ENCODE results near the gene SIRT6.

DNA sequence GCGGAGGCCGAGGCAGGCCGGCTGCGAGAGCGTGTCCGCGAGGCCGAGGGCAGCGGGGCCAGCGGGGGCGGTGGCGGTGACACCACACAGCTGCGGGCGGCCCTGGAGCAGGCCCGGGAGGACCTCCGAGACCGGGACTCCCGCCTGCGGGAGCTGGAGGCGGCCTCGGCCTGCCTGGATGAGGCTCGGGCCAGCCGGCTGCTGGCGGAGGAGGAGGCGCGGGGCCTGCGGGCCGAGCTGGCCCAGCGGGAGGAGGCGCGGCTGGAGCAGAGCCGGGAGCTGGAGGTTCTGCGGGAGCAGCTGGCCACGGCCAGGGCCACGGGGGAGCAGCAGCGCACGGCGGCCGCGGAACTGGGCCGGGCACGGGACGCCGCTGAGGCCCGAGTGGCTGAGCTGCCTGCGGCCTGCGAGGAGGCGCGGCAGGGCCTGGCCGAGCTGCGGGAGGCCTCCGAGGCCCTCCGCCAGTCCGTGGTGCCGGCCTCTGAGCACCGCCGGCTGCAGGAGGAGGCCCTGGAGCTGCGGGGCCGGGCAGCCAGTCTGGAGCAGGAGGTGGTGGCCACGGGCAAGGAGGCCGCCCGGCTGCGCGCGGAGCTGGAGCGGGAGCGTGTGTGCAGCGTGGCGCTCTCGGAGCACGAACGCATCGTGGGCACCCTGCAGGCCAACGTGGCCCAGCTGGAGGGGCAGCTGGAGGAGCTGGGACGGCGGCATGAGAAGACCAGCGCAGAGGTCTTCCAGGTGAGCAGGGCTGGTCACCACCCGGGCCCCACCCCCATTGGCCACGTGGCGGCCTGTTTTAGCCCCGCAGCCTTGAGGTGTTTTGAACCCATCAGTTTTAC, 35.3 kb upstream of the SIRT6 start:
- no peak for TF ChIP-seq BACH1 (IDR thresholded peaks at IDR 0.05; ENCODE audit: borderline replicate concordance)
- TF ChIP-seq, protein P1, sequence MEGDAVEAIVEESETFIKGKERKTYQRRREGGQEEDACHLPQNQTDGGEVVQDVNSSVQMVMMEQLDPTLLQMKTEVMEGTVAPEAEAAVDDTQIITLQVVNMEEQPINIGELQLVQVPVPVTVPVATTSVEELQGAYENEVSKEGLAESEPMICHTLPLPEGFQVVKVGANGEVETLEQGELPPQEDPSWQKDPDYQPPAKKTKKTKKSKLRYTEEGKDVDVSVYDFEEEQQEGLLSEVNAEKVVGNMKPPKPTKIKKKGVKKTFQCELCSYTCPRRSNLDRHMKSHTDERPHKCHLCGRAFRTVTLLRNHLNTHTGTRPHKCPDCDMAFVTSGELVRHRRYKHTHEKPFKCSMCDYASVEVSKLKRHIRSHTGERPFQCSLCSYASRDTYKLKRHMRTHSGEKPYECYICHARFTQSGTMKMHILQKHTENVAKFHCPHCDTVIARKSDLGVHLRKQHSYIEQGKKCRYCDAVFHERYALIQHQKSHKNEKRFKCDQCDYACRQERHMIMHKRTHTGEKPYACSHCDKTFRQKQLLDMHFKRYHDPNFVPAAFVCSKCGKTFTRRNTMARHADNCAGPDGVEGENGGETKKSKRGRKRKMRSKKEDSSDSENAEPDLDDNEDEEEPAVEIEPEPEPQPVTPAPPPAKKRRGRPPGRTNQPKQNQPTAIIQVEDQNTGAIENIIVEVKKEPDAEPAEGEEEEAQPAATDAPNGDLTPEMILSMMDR (IDR thresholded peaks at IDR 0.05 in 2 of 3, conservative IDR thresholded peaks at IDR 0.05 in 1 of 3; ENCODE audit: control insufficient read depth in 2 of 3, extremely low read depth in 1 of 3, insufficient read depth in 1 of 3, low read depth in 3 of 3, low read length in 3 of 3): no peak
- no peak for TF ChIP-seq POLR2AphosphoS5 (IDR thresholded peaks at IDR 0.05; ENCODE audit: low read length)
- TF ChIP-seq TCF3 (IDR thresholded peaks at IDR 0.05; ENCODE audit: borderline replicate concordance, insufficient read depth, low read depth, low read length): no peak
- TF ChIP-seq STAT1 (conservative IDR thresholded peaks at IDR 0.05): no peak
- no peak for TF ChIP-seq PAX5 (IDR thresholded peaks at IDR 0.05; ENCODE audit: borderline replicate concordance, low read depth, low read length)
- TF ChIP-seq RAD21 (IDR thresholded peaks at IDR 0.05; ENCODE audit: insufficient read depth, low read depth, low read length): no peak
- no peak for TF ChIP-seq TAF1 (IDR thresholded peaks at IDR 0.05; ENCODE audit: borderline replicate concordance, low read depth, low read length)
- no peak for TF ChIP-seq SP1 (IDR thresholded peaks at IDR 0.05; ENCODE audit: low read depth, low read length)
- TF ChIP-seq, protein P2, sequence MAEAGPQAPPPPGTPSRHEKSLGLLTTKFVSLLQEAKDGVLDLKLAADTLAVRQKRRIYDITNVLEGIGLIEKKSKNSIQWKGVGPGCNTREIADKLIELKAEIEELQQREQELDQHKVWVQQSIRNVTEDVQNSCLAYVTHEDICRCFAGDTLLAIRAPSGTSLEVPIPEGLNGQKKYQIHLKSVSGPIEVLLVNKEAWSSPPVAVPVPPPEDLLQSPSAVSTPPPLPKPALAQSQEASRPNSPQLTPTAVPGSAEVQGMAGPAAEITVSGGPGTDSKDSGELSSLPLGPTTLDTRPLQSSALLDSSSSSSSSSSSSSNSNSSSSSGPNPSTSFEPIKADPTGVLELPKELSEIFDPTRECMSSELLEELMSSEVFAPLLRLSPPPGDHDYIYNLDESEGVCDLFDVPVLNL (IDR thresholded peaks at IDR 0.05; ENCODE audit: low read depth, low read length): no peak
- TF ChIP-seq POLR2A (IDR thresholded peaks at IDR 0.05; ENCODE audit: low read depth, low read length): no peak
- TF ChIP-seq BHLHE40 (IDR thresholded peaks at IDR 0.05; ENCODE audit: borderline replicate concordance in 1 of 2, low read depth in 2 of 2, low read length in 1 of 2): no peak
- no peak for TF ChIP-seq EZH2 (IDR thresholded peaks at IDR 0.05; ENCODE audit: borderline replicate concordance, control insufficient read depth, low read depth, low read length)
